Mesenchymal stem cell (in vitro differentiated cells and primary cell): ENCODE results near the gene TGFB3.
A peak's percentile ranks its signal among the peaks of the same experiment; 100 is the strongest.

Source experiments
- DNase-seq: peaks from one replicate; pipeline ENCODE4 v3.0.0-alpha.2; 2013
- H2AFZ ChIP-seq: one replicate; pipeline ENCODE4 v1.6.1; 2013; ENCODE audit warnings: low read depth, mild to moderate bottlenecking, control low read depth, inconsistent platforms, low read length, moderate library complexity
- H2AK5ac ChIP-seq: 2 replicates; pipeline ENCODE4 v1.6.1; 2013; ENCODE audit warnings: low read length, moderate library complexity, mild to moderate bottlenecking, inconsistent platforms; ENCODE audit not compliant: severe bottlenecking
- H2BK120ac ChIP-seq: one replicate; pipeline ENCODE4 v1.6.1; 2013; ENCODE audit warnings: low read depth, mild to moderate bottlenecking, inconsistent platforms, low read length, moderate library complexity
- H2BK12ac ChIP-seq, 2 experiments: one replicate each; pipeline ENCODE4 v1.6.1; 2013; ENCODE audit warnings: inconsistent platforms in 2 of 2, low read length in 2 of 2, mild to moderate bottlenecking in 2 of 2, moderate library complexity in 2 of 2, control low read depth in 1 of 2
- H2BK15ac ChIP-seq: one replicate; pipeline ENCODE4 v1.6.1; 2013; ENCODE audit warnings: mild to moderate bottlenecking, low read depth, inconsistent platforms; ENCODE audit not compliant: poor library complexity, severe bottlenecking
- H2BK5ac ChIP-seq: 2 replicates; pipeline ENCODE4 v1.6.1; 2013; ENCODE audit warnings: low read depth, mild to moderate bottlenecking, low read length, control low read depth, inconsistent platforms; ENCODE audit not compliant: poor library complexity, severe bottlenecking
- H3K14ac ChIP-seq, 2 experiments: one replicate each; pipeline ENCODE4 v1.6.1; 2013; ENCODE audit warnings: inconsistent platforms in 2 of 2, low read length in 2 of 2, control low read depth in 1 of 2, mild to moderate bottlenecking in 1 of 2, moderate library complexity in 1 of 2
- H3K18ac ChIP-seq, 2 experiments: one replicate each; pipeline ENCODE4 v1.6.1; 2013; ENCODE audit warnings: inconsistent platforms in 2 of 2, low read length in 2 of 2, control low read depth in 1 of 2, low read depth in 1 of 2, mild to moderate bottlenecking in 1 of 2
- H3K23ac ChIP-seq, 2 experiments: one replicate each; pipeline ENCODE4 v1.6.1; 2013; ENCODE audit warnings: inconsistent platforms in 2 of 2, low read length in 2 of 2, mild to moderate bottlenecking in 2 of 2, moderate library complexity in 2 of 2, control low read depth in 1 of 2
- H3K27ac ChIP-seq: 2 replicates; pipeline ENCODE4 v1.5.1; 2013; ENCODE audit warnings: mild to moderate bottlenecking, moderate library complexity, low read length, control low read depth, inconsistent platforms; ENCODE audit not compliant: poor library complexity, severe bottlenecking
- H3K27me3 ChIP-seq, 2 experiments: 2 replicates each; pipeline versions ENCODE4 v1.6.1 to v1.7.0; 2013; ENCODE audit warnings: low read length in 2 of 2, mild to moderate bottlenecking in 2 of 2, moderate library complexity in 2 of 2, control low read depth in 1 of 2, inconsistent platforms in 1 of 2; ENCODE audit not compliant: control insufficient read depth in 1 of 2, insufficient read depth in 1 of 2
- H3K36me3 ChIP-seq, 2 experiments: 2 replicates each; pipeline versions ENCODE4 v1.6.1 to v1.7.0; 2013; ENCODE audit warnings: low read length in 2 of 2, control low read depth in 1 of 2, inconsistent platforms in 1 of 2, low read depth in 1 of 2, mild to moderate bottlenecking in 1 of 2; ENCODE audit not compliant: insufficient read depth in 2 of 2, control insufficient read depth in 1 of 2
- H3K4ac ChIP-seq, 2 experiments: one replicate each; pipeline ENCODE4 v1.6.1; 2013; ENCODE audit warnings: inconsistent platforms in 2 of 2, low read length in 2 of 2, mild to moderate bottlenecking in 2 of 2, moderate library complexity in 2 of 2, control low read depth in 1 of 2, low read depth in 1 of 2
- H3K4me1 ChIP-seq: 2 replicates; pipeline ENCODE4 v1.6.1; 2013; ENCODE audit warnings: low read depth, low read length, control low read depth; ENCODE audit not compliant: control insufficient read depth, insufficient read depth
- H3K4me2 ChIP-seq: 2 replicates; pipeline ENCODE4 v1.6.1; 2013; ENCODE audit warnings: low read length, mild to moderate bottlenecking, inconsistent platforms; ENCODE audit not compliant: poor library complexity, severe bottlenecking
- H3K4me3 ChIP-seq, 2 experiments: 2 replicates each; pipeline versions ENCODE4 v1.5.1 to v1.7.0; 2013; ENCODE audit warnings: low read length in 2 of 2, mild to moderate bottlenecking in 2 of 2, control low read depth in 1 of 2, low read depth in 1 of 2; ENCODE audit not compliant: insufficient read depth in 1 of 2
- H3K79me1 ChIP-seq: replicated peaks from 2 replicates; pipeline ENCODE4 v1.6.1; 2013; ENCODE audit warnings: mild to moderate bottlenecking, control low read depth, low read length, inconsistent platforms; ENCODE audit not compliant: poor library complexity, severe bottlenecking
- H3K9ac ChIP-seq: 2 replicates; pipeline ENCODE4 v1.7.0; 2013; ENCODE audit warnings: mild to moderate bottlenecking, low read length, moderate library complexity
- H3K9me3 ChIP-seq: 2 replicates; pipeline ENCODE4 v1.7.0; 2013; ENCODE audit warnings: mild to moderate bottlenecking, low read length; ENCODE audit not compliant: control insufficient read depth
- H4K8ac ChIP-seq: one replicate; pipeline ENCODE4 v1.6.1; 2013; ENCODE audit warnings: inconsistent platforms, mild to moderate bottlenecking, low read length, moderate library complexity
- H4K91ac ChIP-seq: one replicate; pipeline ENCODE4 v1.6.1; 2013; ENCODE audit warnings: mild to moderate bottlenecking, low read length, inconsistent platforms
- WGBS: methylation state at CpG from one replicate; pipeline ENCODE4 v1.1.7; 2013; ENCODE audit warnings: mixed read lengths; 5-methylcytosine and 5-hydroxymethylcytosine counted together

TGFB3 gene

DNA sequence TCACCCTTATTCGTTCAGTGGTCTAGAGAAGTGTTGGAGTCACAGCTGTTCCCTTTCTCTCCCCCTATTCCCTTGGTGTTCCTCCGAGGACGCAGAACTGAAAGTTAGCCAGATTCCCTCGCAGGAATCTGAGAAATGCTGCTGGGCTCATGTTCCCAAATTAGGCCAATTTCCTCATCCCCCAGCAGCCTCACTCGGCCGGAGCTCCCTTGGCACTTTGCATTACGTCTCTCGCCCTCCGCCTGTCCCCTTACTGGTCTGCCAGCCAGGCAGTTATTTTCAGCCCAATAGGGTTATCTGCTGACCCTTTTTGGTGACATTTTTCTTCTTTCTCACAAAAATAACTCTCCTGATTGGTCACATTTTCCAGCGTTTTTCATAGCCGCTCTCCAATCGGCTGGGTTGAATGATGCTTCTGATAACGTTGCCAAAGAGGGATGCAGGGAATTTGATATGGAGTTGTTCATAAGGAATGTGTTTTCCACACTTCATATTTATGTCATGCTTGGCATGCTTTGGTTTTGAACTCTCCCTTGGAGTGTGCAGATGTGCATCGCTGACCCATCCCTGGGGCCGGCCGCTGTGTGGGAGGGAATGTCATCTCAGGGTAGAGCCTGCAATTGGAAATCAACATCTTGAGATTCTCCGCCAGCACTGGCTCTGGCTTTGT lies 13.7 kb upstream of the TGFB3 start:
- Histone ChIP-seq H3K4ac (no peak overlapping the region), H3K9me3 (no peaks in the 10 kb centered on the region), H3K4me1 (no peaks in the 10 kb centered on the region), H2AFZ (no peak overlapping the region), H2BK12ac (no peak overlapping the region), H3K27ac (no peak overlapping the region), H3K18ac (no peak overlapping the region), H2BK15ac (no peak overlapping the region), H3K4me3 (peak overlapping the region in 1 of 2 experiments; percentile 41), H2BK5ac (no peak overlapping the region), H3K9ac (peak overlapping the region; percentile 67), H3K36me3 (peaks cover 27 to 72% of the 10 kb centered on the region in 2 experiments), H3K27me3 (no peaks in the 10 kb centered on the region), H4K91ac (no peak overlapping the region), H3K23ac (no peak overlapping the region), H3K79me1 (peaks cover 16% of the 10 kb centered on the region), H3K4me2 (no peak overlapping the region), H3K14ac (no peak overlapping the region), H2AK5ac (no peak overlapping the region), H4K8ac (no peak overlapping the region), H2BK120ac (no peak overlapping the region)
- DNase-seq, result no peak
- WGBS, result 92% methylated on average over 17 of the region's 17 CpGs

DNA sequence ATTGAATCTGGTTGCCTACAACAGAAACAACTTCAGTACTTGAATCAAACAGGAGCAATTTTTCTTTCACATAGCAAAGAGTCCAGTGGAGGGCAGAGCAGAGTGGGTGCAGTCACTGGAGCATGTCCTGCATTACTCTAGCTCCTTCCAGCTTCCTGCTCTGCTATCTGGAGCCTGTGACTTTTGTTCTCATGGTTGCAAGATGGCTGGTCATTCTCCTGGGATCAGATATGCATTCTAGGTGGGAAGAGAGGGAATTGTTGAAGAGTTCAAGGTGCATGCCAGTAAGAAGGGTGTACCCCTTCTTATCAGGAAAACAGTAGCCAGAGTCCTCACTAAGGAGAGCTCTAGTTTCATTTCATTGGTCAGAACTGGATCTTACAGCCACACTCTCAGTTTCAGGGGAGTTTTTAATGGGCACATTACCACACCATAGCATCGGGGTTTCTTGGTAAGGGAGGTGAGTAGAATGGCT lies 11.8 kb upstream of the TGFB3 start:
- Histone ChIP-seq H2AFZ (no peak overlapping the region), H3K9ac (no peak overlapping the region), H3K9me3 (no peaks in the 10 kb centered on the region), H2BK5ac (no peak overlapping the region), H3K27me3 (no peaks in the 10 kb centered on the region), H3K79me1 (peaks cover 16% of the 10 kb centered on the region), H3K14ac (no peak overlapping the region), H3K4me1 (no peaks in the 10 kb centered on the region), H3K4ac (no peak overlapping the region), H2AK5ac (no peak overlapping the region), H4K8ac (no peak overlapping the region), H3K4me2 (no peak overlapping the region), H3K36me3 (peaks cover 24 to 71% of the 10 kb centered on the region in 2 experiments), H3K27ac (no peak overlapping the region), H4K91ac (no peak overlapping the region), H2BK12ac (no peak overlapping the region), H3K18ac (no peak overlapping the region), H2BK15ac (no peak overlapping the region), H3K23ac (no peak overlapping the region), H3K4me3 (no peak overlapping the region), H2BK120ac (no peak overlapping the region)
- WGBS, result no CpG with 5 or more reads among the region's 1 CpG
- no peak for DNase-seq

DNA sequence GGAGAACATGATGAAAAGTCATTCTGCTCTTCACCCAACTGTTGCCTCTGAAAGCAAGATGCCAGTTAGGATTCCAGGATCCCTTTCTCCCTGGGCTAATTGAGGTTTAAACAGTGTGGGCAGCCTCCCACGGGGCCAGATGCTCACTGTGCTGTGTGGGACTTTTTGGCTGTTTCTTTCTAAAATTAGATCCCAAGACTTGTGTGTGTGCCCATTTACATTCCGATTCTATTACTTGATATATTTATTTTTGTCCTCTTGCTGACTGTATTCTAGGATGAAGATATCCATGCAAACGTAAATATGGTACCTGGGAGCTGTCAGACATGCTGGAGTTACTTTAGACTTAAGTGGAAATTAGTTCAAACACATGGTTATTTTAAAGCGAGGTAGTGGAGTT lies 10.0 kb upstream of the TGFB3 start:
- Histone ChIP-seq H4K8ac (no peak overlapping the region), H3K4me2 (no peak overlapping the region), H3K18ac (no peak overlapping the region), H3K27me3 (no peaks in the 10 kb centered on the region), H3K79me1 (peaks cover 13% of the 10 kb centered on the region), H2BK15ac (no peak overlapping the region), H3K23ac (no peak overlapping the region), H4K91ac (no peak overlapping the region), H3K4me3 (no peak overlapping the region), H3K9me3 (no peaks in the 10 kb centered on the region), H3K36me3 (peaks cover 18 to 53% of the 10 kb centered on the region in 2 experiments), H3K9ac (peak overlapping the region; percentile 48), H3K14ac (no peak overlapping the region), H3K27ac (no peak overlapping the region), H2AK5ac (no peak overlapping the region), H2AFZ (no peak overlapping the region), H2BK12ac (no peak overlapping the region), H2BK5ac (no peak overlapping the region), H3K4me1 (no peaks in the 10 kb centered on the region), H3K4ac (no peak overlapping the region), H2BK120ac (no peak overlapping the region)
- 88% methylated on average over 3 of the region's 4 CpGs for WGBS
- no peak for DNase-seq

DNA sequence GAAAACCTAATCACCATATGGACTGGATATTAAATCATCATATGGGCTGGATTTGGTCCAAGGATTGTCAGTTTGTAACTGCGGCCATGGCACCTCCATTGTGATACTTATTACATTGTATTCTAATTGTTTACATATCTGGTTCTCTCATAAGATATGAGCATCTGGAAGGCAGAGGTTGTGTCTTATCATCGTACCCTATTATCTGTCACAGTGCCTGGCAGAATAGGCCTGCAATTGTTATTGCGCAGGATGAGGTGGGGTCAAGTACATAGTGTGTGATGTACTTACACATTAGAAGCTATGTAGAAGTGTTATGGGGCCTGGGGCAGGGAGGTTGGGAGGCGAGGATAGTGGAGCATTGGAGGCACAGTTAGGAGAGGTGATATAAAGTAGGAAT lies 8.5 kb upstream of the TGFB3 start:
- H4K91ac ChIP-seq, result no peak overlapping the region
- H3K27me3 ChIP-seq, result no peaks in the 10 kb centered on the region
- no peak overlapping the region for H2AFZ ChIP-seq
- no peak overlapping the region for H2BK15ac ChIP-seq
- no peak overlapping the region for H3K4me3 ChIP-seq
- WGBS, result 97% methylated on average over 3 of the region's 4 CpGs
- H3K79me1 ChIP-seq, result peaks cover 15% of the 10 kb centered on the region
- H2BK120ac ChIP-seq, result no peak overlapping the region
- H3K27ac ChIP-seq, result no peak overlapping the region
- H2AK5ac ChIP-seq, result no peak overlapping the region
- H3K4ac ChIP-seq, result no peak overlapping the region
- DNase-seq, result no peak
- H3K18ac ChIP-seq, result no peak overlapping the region
- no peak overlapping the region for H2BK12ac ChIP-seq
- no peak overlapping the region for H3K4me2 ChIP-seq
- H3K23ac ChIP-seq, result no peak overlapping the region
- H2BK5ac ChIP-seq, result no peak overlapping the region
- H3K9ac ChIP-seq, result no peak overlapping the region
- no peaks in the 10 kb centered on the region for H3K4me1 ChIP-seq
- peaks cover 12 to 48% of the 10 kb centered on the region in 2 experiments for H3K36me3 ChIP-seq
- H3K14ac ChIP-seq, result no peak overlapping the region
- no peaks in the 10 kb centered on the region for H3K9me3 ChIP-seq
- no peak overlapping the region for H4K8ac ChIP-seq
